Measurements from ENCODE around the gene PTPRN2. TPM values are rescaled to one million over a fixed set of nuclear protein-coding genes. Genes with fewer than 3 reads are reported as not detected.

PTPRN2 gene
- total RNA-seq, 1 experiment from 2014 or later: 2.9 TPM

DNA sequence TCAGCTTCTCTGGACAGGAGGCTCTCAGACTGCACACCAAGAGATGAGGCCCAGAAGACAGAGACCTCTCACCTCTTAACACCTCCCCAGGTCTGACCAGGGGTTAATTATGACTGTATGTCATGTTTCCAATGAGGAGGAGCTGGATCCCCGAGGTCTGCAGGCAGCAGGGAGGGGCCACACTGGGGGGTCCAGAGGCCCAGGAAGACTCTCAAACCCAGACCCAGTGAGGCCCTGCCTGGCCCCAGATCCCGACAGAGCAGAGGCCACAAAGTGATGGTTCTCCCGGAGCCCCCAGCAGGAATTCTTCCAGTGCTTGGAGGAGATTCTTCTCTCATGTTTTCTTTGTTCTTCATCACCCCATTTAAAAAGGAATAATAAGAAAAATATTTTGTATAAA is 28.8 kb downstream of the PTPRN2 start:
- DNase-seq (ENCODE audit: extremely low read depth, low read depth): no peak

DNA sequence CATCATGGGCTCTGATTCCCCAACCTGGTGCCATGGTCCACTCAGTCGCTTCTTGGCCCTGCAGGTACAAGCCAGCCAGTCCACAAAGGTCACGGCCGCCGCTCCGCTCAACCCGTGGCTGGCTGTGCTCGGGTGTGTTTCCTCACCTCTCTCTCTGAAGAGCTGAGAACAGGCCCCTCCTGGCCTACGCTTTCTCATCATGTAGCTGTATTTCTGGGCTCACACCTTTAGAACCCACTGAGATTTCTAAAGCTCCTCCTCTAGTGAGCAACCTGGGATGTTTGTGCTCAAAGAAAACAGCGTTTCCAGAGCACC is 30.2 kb downstream of the PTPRN2 start:
- no peak for DNase-seq (ENCODE audit: extremely low read depth, low read depth)

DNA sequence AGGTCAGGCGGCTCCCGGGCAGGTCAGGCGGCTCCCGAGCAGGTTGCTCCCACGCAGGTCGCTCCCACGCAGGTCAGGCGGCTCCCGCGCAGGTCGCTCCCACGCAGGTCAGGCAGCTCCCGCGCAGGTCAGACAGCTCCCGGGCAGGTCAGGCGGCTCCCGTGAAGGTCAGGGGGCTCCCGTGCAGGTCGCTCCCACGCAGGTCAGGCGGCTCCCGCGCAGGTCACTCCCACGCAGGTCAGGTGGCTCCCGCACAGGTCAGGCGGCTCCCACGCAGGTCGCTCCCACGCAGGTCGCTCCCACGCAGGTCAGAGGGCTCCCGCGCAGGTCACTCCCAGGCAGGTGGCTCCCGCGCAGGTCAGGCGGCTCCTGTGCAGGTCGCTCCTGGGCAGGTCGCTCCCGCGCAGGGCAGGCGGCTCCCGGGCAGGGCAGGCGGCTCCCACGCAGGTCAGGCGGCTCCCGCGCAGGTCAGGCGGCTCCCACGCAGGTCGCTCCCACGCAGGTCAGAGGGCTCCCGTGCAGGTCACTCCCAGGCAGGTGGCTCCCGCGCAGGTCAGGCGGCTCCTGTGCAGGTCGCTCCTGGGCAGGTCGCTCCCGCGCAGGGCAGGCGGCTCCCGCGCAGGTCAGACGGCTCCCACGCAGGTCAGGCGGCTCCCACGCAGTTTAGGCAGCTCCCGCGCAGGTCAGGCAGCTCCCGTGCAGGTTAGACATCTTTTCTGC is 30.7 kb downstream of the PTPRN2 start:
- no peak for DNase-seq (ENCODE audit: extremely low read depth, low read depth)

DNA sequence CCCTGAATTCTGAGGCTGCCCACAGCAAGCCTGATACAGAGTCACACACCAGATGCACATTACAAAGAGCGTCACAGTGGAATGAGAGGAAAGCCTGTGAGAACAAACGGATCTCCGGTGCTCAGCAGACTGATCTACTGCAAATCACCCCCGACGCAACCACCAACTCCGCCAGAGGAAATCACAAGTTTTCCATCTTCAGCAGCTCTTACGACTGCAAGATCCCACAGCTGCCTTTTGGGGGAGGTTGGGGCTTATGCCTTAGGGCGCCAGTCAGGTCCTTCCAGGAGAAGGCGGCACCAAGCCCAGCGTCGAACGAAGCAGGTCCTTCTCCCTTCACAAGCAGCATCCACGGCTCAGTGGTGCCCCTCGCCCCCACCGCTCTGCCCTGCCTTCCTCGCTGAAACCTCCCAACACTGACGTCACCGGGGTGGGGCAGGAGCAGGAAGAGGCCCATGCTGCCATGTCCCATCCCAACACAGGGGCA is 32.5 kb downstream of the PTPRN2 start:
- no peak for DNase-seq (ENCODE audit: extremely low read depth, low read depth)

DNA sequence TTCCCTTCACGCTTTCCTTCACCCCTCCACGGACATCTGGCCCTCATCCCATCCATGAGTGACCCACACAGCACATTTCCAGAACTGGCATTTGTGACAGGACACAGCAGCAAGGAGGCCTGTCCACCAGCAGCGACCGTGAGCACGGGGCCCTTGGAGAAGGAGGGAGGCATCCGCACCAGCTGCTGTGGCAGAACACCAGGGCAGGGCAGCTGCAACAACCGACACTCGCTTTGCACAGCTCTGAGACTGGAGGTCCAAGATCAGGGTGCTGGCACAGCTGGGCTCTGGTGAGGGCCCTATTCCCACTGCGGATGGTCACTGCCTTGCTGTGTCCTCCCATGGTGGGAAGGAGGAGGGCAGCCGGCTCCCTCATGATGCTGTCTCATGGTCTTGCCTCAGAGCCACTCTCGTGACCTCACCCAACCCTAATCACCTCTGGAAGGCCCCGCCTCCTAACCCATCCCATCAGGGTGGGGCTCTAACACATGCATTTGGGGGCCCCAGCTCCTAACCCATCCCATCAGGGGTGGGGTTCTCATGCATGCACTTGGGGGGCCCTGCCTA is 36.7 kb downstream of the PTPRN2 start:
- DNase-seq (ENCODE audit: extremely low read depth, low read depth): no peak

DNA sequence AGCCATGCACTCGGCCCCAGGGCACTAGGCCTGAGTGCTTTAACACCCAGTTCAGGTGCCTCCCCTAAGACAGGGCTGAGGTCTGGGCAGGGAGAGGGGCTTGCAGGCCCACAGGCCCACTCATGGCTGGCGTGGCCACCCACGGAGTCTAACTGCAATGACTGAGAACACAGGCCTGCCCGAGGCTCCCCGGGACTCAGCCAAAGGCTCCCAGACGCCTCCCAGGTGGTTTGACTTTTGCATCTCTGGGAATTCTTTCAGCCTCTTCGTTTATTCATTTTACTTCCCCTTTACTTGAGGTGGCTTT is 37.3 kb downstream of the PTPRN2 start:
- DNase-seq (ENCODE audit: extremely low read depth, low read depth): no peak

DNA sequence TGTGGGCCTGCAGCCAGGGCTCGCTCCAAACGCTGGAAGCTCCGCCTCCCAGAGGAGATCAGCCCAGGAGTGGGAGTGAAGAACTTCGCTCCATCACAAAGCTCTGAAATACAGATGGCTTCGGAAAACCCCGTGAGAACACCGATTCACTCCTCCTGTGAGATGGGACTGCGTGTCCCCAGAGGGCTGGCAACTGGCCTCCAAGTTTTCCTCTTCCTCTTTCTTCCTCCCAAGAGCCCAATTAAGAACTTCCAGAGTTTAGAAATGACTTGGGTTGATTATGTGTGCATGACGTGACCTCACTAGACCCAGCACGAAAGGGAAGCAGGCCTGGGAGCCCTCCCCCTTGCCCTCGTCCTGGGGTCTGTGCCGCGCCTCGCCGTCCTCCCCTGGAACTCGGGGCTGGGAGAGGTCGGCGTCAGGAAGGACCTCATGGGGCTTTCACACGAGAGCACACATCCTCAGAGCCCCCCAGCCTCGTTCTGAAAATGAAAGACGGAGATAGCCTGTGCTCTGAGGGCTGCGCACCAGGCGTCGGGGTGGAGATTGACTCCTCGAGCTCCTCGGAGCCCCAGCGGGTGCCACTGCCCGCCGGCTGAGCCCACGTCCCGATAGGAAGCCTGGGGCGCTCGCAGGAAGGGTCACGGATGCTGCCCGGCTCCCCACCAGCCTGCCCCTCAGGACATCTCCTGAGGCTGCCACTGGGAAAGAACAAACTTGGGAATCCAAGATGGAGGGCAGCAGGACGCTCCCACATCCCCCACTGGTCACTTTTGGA is 37.8 kb downstream of the PTPRN2 start:
- DNase-seq (ENCODE audit: extremely low read depth, low read depth): no peak

DNA sequence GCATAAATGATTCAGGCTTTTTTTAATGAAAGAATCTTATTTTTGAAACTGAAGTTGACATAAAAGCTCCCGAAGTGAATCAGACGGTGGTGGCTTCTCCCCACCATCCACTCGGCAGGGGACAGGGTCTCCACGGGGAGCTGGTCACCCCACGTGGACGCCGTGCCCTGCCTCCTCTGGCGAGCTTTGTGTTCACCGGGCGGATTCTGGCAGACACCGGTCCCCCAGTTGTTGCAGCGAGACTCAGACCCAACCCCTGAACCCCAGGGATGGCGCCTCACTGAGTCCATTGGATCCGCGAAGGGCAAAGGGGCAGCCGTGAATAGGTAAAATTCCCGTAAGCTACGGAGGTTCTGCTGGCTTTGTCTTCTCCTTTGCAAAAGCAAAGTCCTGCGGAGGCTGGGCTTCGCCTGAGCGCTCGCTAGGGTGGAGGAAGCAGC is 38.4 kb downstream of the PTPRN2 start:
- no peak for DNase-seq (ENCODE audit: extremely low read depth, low read depth)

DNA sequence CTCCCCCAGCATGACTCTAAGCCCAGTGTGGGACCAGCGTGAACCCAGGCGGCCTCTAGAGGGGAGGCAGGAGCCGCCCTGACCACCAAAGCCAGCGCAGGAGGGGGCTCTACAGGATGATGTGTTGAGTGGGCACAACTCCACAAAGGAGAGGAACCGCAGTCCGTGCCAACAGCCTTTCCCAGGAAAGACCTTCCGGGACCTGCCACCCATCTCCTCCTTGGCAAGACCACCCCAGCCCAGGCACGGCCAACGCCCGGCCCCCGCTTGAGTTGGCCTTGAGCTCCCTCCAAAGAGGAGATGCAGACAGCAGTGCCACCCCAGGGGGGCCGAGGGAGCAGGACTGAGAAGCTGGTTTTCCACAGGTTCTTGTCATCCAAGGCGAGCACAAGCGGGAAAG is 38.9 kb downstream of the PTPRN2 start:
- DNase-seq (ENCODE audit: extremely low read depth, low read depth): no peak

DNA sequence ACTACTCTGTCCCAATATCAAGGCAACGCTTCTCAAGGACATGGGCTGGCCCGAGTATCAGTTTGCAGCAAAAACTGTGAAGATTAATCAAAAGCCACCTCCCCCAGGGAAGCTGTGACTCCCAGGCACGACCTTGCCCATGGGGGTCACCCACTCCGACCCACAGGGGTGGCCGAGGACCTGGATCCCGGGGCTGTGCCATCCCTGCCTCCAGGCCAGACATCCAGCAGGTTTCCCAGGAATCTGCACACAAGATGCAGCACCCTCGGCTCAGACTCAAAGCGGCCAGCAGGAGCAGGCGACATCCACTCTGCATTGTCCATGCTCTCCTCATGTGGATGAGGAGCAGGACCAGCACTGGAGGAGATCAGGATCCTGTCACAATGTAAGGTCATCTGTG is 39.8 kb downstream of the PTPRN2 start:
- no peak for DNase-seq (ENCODE audit: extremely low read depth, low read depth)

DNA sequence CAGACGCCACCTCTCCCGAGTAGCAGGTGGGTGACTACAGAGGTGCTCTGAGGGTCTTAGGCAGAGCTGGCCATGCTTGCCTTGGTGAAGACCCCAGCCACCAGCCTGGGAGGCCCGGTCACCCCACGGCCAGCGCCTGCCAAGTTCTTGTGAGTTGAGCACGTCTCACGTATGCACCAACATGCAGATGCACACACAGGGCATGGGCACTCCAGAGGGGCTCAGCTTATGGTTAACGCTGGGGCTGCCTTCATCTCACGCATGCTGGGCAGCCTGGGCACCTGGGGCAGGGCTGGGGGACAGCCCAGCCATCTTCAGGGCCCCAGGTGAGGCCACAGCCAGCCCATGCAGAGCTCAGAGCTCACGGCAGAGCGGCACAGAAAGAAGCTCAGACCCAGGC is 41.0 kb downstream of the PTPRN2 start:
- DNase-seq (ENCODE audit: extremely low read depth, low read depth): no peak

DNA sequence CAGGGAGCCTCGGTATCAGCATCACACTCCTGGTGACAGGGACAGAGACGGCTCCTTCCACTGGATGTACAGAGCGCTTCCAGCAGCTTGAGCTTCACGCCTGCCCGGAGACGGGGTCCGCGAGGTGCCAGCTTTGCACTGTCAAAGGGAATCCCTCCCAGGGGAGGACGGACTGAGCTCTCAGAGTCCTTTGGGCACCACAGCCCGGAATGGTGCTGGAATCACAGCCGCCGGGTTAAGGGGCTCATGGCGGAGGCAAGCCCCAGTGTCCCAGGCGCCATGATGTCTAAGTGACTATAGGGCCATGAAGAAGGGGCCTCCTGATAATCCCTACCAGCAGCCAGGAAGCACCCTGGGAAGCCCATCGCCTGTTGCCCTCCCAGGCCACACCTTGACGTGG is 41.4 kb downstream of the PTPRN2 start:
- DNase-seq (ENCODE audit: extremely low read depth, low read depth): no peak

DNA sequence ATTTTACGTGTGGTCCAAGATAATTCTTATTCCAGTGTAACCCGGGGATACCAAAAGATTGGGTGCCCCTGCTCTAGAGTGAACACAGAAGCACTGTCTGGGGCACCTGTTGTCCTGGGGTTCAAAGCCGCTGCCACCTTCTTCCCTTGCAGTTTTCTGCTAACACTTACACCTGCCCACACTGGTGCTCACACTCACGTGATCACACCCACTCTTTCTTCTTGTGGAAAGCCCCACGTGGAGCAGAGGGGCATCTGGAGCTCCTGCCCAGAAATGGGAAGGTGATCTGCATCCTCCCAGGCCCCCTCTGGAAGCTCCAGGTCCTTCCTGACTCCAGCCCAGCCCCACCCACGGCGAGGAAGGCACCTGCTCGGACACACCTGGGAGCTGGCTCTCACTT is 42.9 kb downstream of the PTPRN2 start:
- DNase-seq (ENCODE audit: extremely low read depth, low read depth): no peak

DNA sequence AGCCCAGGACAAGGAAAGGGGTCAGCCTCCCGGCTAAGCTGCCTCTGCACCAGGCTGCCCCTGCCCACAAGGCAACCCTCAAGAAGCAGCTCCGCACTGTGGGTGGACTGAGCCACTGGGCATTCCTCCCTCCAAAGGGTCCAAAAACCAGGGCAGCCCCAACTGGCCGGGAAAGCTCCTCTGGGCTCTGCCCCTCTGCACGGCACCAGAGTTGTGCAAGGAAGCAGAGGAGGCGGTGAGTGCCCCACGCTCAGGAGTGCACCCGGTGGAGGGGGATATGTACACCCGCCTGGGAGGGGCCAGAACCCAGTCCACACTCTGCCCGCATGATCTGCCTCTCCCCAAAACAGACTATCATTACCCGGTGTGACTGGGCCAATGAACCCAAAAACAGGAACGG is 43.8 kb downstream of the PTPRN2 start:
- DNase-seq (ENCODE audit: extremely low read depth, low read depth): no peak

DNA sequence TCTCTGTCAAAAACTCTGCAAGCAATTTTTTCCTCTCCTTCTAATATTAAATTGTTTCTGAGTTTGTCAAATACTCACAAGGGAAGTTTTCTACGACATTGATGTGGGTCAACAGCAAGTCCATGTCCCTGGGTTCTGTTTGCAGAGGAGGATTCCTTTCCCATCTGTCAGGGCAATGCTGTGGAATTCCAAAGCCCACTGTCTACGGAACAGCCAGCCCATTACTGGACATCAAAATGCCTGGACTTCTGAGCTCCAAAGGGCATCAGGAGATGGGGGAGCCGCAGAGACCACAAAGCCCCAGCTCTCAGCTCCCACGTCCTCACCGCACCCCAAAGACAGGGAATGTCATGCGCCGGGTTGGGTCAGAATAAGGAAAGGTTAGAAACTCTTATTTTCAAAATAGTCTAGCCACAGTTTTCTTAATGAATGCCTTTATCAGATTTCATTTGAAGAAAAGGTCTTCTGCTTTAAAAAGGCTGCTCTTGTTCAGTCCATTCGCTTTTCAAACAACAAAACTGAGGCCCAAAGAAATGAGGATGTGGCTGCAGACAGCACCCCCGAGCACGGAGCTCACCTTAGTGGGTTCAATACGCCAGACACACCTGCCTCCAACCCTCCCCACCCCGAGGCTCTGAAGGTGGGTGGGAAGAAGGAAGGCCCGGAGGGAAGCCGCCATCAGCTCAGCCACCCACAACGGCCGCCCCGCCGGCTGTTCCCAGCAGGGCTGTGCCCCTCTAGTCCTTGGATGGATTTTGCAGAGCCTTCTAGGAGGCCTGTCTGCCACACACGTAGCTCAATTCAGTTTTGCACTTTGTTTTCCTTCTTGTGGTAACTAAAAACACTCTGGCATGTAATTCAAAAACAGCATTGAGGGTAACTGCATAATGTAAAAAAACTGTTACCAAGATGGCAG is 44.7 kb downstream of the PTPRN2 start:
- no peak for DNase-seq (ENCODE audit: extremely low read depth, low read depth)

DNA sequence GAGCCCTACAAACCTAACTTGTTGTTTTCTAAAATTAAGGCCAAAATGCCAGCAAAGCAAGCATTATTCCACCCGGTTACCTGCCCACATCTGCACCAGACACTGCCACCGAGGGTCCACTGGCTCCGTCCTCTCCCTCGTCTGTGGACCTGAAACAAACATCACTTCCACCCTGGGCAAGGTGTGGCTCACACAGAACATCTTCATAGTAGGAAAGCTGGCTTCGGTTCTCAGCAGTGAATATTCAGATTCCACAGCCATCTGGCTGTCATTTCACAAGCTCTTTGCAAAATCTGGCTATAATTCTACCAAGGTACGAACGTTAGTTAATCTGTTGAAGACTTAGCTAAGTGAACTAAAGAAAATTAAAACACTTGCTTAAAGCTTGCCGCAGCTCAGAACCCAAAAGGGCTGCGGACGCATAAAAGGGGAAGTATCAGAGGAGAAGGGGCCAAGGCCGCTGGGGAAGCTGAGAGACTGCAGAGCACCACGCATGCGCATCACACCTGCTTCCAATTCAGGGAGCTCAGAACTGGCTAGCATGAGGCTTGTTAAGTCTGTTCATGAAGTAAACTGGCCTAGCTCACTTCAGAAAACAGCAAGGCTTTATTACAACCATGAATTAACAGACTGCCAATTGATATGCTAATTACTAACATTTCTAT is 46.1 kb downstream of the PTPRN2 start:
- no peak for DNase-seq (ENCODE audit: extremely low read depth, low read depth)

DNA sequence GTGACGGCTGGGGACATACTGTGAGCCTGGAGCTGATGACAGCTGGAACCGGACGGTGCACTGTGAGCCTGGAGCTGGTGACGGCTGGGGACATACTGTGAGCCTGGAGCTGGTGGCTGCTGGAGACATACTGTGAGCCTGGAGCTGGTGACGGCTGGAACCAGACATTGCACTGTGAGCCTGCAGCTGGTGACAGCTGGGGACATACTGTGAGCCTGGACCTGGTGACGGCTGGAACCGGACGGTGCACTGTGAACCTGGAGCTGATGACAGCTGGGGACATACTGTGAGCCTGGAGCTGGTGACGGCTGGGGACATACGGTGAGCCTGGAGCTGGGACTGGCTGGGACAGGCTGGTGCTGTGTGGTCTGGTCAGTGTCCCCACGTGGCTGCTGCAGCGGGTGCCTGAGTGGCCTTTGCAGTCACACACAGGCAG is 47.9 kb downstream of the PTPRN2 start:
- DNase-seq (ENCODE audit: extremely low read depth, low read depth): no peak

DNA sequence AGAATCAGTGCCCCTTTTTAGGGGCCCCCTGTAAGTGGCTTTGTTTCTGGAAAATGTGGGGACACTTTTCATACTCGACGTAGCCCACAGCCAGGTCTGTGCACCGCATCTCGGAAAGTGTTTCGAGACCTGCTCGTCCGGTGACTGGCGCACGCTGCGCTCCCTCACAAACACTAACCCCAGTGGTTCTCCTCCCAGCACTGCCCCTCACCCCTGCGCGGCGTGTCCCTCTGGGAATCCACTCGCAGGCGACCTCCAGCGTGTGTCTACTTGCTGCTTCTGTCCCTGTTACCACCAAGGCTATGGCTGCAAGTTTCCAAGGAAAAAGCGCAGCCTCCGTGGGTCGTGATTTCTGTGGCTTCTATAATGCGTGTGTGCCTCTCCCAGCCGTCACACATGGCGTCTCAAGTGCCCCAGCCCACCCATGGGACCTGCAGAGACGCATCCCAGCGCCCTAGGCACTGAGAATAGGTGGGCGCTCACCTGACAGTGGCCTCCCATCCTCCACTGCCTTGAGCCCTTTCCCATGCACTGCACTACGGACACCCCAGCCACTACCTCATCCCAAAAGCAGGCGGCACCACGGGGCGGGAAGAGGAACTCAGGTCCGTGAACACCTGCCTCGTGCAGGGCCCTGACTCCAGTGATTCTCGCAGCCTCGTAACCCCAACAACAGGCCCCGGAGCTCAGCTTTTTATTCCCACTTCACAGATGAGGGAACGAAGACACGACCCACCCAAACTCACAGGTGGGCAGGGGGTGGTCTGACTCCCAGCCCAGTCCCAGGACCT is 49.3 kb downstream of the PTPRN2 start:
- DNase-seq (ENCODE audit: extremely low read depth, low read depth): no peak

DNA sequence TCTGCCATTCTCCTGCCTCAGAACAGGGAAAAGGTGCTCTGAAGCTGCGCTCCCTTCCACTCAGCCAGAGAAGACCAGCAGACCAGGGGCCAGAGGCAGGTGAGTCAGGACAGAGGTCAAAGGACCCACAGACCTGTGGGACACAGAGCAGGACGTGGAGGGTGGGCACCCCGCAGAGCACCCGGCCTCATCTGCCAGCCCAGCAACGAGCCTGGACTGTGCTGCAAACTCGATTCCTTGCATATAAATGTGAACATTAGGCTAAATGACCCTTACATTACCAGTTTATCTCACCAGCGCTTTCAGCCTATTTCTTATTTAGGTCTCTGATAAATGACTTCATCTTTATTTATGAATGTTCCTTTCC is 50.1 kb downstream of the PTPRN2 start:
- no peak for DNase-seq (ENCODE audit: extremely low read depth, low read depth)

Measured in NCI-H460 (cell line).